HG03025 (cell line): ENCODE results near the gene PTPRZ1.

Experiments used
- ATAC-seq: cut with Tn5 transposase; IDR thresholded peaks from one replicate; pipeline ENCODE4 v1.9.1; 2021; ENCODE audit warnings: mild to moderate bottlenecking, moderate library complexity; ENCODE audit not compliant: unreplicated experiment, low FRiP score

PTPRZ1 gene

DNA sequence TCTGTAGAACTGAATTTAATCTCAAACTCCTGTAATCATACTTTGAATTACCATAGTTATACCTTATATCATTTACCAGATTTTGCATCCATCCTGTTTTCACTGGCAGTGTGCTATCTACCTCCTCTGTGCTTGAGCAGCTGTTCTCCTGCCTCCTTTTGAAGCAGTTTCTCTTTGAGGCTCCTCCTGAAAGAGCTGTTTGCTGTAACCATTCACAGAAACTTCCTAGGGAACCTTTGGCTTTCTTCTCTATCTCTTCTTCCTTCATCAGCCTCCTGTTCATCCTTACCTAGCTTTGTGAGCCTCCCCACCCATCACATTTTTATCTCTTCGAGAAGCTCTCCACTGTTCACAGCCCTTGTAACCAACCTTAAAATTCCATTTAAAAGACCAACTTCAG, 162.9 kb downstream of the PTPRZ1 start:
- no peak for ATAC-seq

DNA sequence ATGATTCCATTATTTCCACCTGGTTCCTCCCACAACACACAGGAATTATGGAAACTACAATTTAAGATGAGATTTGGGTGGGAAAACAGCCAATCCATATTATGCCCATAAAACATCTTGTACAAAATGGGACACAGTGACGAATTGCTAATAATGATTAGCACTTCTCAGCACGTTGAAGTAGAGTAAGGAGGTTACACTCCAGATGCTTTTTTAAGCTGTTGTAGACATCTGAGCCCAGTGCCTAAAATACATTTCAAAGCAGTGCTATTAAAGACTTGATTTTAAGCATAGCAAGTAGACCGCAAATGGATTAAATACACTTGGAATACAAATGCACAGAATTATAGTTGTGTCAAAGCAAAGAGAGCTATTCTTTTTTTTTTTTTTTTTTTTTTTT, 165.2 kb downstream of the PTPRZ1 start:
- no peak for ATAC-seq

DNA sequence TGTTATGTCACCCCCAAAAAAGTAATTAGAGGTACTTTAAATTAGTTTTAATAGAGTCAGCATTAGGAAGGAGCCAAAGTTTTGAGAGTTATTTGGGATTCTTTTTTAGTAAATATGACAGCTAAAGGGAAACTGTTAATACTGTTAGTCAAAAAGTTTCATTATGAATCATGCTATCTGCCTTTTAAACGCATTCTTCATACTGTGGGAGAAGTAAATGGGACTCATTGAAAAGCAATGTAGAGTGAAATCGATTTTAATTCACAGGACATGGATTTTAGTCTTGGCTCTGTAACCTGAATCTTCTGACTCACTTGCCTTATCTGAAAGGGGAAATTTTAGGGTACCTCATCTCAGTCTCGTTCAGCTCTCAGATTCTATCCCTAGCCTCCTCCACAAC, 165.9 kb downstream of the PTPRZ1 start:
- no peak for ATAC-seq

DNA sequence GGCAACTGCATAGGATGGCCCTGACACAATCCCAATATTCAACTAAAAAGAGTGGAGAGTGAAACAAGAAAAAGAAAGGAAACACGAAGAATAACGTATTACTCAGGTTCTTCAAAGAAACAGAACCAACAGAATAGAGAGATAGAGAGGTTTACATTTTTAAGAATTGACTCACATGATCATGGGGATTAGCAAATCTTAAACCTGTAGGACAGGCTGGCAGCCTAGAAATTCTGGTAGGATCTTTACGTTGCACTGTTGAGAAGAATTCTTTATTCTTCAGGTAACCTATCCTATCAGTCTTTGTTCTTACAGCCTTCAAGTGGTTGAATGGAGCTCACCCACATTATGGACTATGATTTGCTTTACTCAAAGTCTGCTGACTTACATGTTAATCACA, 167.2 kb downstream of the PTPRZ1 start:
- ATAC-seq = no peak

- ATAC-seq = no peak
Measured at GRCh38 chr7:122046402-122046801, 173.4 kb downstream of the PTPRZ1 start.

- ATAC-seq = no peak
Measured at GRCh38 chr7:122054393-122054792, 181.4 kb downstream of the PTPRZ1 start.

- ATAC-seq = no peak
Measured at GRCh38 chr7:122055073-122055472, 182.1 kb downstream of the PTPRZ1 start.

- no peak for ATAC-seq
Measured at GRCh38 chr7:122056977-122057376, 184.0 kb downstream of the PTPRZ1 start.

DNA sequence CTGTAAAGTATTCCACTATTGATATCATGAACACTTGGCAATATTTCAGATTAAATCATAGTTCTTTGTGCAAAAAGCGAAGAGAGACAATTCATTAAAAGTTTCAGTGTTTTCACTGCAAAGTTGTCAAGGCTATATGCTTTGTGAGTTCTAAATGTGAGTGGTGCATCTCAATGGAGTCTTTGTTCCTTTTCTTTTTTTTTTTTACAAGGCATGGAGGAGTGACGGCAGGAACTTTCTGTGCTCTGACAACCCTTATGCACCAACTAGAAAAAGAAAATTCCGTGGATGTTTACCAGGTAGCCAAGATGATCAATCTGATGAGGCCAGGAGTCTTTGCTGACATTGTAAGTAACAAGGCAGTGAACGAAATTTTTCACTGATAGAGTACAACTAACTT, 186.6 kb downstream of the PTPRZ1 start:
- ATAC-seq = no peak

- ATAC-seq = no peak
Measured at GRCh38 chr7:122063146-122063545, 190.2 kb downstream of the PTPRZ1 start.

- no peak for ATAC-seq
Measured at GRCh38 chr7:122064971-122065370, 192.0 kb downstream of the PTPRZ1 start.

DNA sequence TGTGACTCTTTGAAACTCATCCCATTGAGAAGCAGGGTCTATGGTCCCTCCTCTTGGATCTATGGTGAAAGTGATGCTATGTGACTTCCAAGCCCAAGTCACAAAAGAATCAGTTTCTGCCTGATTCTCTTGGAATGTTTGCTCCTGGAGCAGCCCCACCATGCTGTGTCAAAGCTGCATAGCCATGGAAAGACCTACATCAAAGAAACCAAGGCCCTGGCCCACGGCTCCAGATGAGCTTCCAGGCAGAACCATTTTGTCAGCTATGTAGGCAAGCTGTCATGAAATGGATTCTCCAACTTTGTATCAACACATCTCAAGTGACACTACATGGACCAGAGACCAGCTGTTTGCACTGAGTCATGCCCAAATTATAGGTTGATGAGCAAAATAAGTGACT, 194.1 kb downstream of the PTPRZ1 start:
- ATAC-seq = no peak

- ATAC-seq = no peak
Measured at GRCh38 chr7:122068046-122068445, 195.1 kb downstream of the PTPRZ1 start.

- no peak for ATAC-seq
Measured at GRCh38 chr7:122068999-122069398, 196.0 kb downstream of the PTPRZ1 start.

DNA sequence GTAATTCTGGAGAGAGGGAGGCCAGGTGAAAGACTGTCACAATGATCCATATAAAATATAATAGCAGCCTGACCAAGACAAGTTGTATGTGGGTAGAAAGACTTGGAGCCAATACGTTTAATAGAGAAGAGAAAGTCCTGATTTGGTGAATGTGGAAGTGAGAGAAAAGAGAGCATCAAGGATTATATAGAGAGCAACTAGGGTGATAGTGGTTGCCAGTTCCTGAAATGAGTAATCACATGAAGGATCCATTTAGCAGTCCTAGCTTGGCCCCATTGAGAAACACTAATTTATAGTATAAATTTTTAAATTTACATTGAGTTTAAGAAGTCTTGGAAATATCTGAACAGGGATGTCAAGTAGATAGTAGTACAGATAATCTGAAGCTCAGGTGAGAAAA, 197.1 kb downstream of the PTPRZ1 start:
- no peak for ATAC-seq

- ATAC-seq = no peak
Measured at GRCh38 chr7:122070834-122071233, 197.9 kb downstream of the PTPRZ1 start.

GRCh38 chr7:122072272-122072671, 199.3 kb downstream of the PTPRZ1 start:
- ATAC-seq = no peak

DNA sequence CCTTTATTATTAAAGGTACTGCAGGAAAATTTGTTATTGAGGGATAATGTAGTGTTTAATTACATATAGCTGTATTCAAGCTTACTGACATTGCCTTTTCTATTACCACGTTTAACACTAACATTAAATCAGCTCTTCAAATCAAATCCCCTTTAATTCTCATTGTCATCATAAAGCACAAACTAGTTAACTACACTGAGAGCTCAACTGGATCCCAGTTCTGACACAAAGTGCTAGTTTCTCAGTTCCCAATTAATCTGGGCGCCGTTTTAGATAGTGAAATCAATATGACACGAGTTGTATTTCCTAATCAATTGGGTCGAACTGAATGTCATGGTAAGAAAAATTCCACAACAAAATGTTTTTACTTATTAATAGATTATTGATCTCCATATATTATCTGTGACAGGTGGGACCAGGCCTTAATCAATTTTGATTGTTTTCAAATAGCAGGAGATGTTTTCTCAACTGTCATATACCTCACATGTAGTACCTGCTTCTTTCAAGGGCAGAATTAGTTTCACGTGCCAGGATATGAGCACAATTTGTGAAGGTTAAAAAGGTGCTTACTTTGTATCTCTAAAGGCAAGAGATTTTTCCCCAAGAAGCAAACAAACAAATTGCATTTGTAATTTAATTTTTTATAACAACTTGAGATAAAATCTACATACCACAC, 200.1 kb downstream of the PTPRZ1 start:
- no peak for ATAC-seq

DNA sequence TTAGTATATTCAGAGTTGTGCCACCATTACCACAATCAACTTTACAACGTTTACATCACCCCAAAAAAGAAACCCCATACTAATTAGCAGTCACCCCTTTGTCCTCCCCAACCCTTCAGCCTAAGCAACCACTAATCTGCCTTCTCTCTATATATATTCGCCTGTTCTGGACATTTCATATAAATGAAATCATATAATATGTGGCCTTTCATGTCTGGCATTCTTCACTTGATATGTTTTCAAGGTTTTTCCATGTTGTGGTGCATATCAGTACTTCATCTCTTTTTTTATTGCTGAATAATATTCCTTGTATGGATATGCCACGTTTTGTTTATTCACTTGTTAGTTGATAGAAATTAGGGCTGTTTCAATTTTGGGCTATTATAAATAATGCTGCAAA, 200.7 kb downstream of the PTPRZ1 start:
- ATAC-seq = no peak

GRCh38 chr7:122082160-122082559, 209.2 kb downstream of the PTPRZ1 start:
- ATAC-seq = no peak

GRCh38 chr7:122082670-122083069, 209.7 kb downstream of the PTPRZ1 start:
- ATAC-seq = no peak

DNA sequence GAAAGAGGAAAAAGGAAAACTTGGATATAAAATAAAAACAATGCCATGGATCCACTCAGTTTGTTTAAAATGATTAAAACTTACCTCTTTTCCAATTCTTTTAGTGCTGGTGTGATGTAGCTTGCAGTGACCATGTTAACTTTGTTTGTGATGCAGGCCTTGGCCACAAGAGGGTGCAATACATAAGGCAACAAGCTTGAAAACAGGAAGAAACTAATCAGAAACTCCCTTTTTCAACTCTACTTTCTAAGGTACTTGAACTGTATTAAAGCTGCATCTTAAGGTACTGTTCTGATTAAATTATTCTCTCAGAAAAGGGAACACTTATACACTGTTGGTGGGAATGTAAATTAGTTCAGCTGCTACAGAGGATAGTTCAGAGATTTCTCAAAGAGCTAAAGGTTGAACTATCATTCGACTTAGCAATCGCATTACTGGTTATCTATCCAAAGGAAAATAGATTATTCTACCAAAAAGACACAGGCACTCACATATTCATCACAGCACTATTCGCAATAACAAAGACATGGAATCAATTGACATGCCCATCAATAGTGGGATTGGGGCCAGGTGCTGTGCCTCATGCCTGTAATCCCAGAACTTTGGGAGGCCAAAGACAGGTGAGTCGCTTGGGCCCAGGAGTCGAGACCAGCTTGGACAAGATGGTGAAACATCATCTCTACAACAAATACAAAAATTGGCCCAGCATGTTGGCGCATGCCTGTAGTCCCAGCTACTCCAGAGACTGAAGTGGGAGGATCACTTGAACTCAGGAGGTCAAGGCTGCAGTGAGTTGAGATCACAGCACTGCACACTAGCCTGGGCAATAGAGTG, 220.2 kb downstream of the PTPRZ1 start:
- ATAC-seq = peak; percentile 99
